PFSK-1 (cell line): ENCODE results near the gene HABP2.

ENCODE experiments used
- FOXP2 ChIP-seq: optimal IDR thresholded peaks from 2 replicates; pipeline ENCODE3; 2011; ENCODE audit warnings: borderline replicate concordance, control low read depth, inconsistent platforms; ENCODE audit not compliant: insufficient read depth; ENCODE audit errors: extremely low read length, extremely low read depth
- POLR2AphosphoS5 ChIP-seq: IDR thresholded peaks from 2 replicates; pipeline ENCODE4 v1.6.1; 2012; ENCODE audit warnings: low read depth, mild to moderate bottlenecking, control low read depth, low read length, moderate library complexity
- SIN3A ChIP-seq: IDR thresholded peaks from 2 replicates; pipeline ENCODE4 v1.6.1; 2012; ENCODE audit warnings: mild to moderate bottlenecking, low read length, moderate library complexity, borderline replicate concordance; ENCODE audit not compliant: insufficient read depth
- TAF1 ChIP-seq: IDR thresholded peaks from 2 replicates; pipeline ENCODE4 v1.6.1; 2012; ENCODE audit warnings: low read length, control low read depth, borderline replicate concordance; ENCODE audit not compliant: insufficient read depth
- TF ChIP-seq, protein P1 (sequence below), 2 experiments: IDR thresholded peaks; 2 replicates each; pipeline versions ENCODE4 v1.6.1 to v1.8.0; 2011 to 2012; ENCODE audit warnings: low read depth in 2 of 2, low read length in 2 of 2, control low read depth in 1 of 2, inconsistent platforms in 1 of 2, mild to moderate bottlenecking in 1 of 2, moderate library complexity in 1 of 2; ENCODE audit not compliant: insufficient read depth in 1 of 2

Gene HABP2

DNA sequence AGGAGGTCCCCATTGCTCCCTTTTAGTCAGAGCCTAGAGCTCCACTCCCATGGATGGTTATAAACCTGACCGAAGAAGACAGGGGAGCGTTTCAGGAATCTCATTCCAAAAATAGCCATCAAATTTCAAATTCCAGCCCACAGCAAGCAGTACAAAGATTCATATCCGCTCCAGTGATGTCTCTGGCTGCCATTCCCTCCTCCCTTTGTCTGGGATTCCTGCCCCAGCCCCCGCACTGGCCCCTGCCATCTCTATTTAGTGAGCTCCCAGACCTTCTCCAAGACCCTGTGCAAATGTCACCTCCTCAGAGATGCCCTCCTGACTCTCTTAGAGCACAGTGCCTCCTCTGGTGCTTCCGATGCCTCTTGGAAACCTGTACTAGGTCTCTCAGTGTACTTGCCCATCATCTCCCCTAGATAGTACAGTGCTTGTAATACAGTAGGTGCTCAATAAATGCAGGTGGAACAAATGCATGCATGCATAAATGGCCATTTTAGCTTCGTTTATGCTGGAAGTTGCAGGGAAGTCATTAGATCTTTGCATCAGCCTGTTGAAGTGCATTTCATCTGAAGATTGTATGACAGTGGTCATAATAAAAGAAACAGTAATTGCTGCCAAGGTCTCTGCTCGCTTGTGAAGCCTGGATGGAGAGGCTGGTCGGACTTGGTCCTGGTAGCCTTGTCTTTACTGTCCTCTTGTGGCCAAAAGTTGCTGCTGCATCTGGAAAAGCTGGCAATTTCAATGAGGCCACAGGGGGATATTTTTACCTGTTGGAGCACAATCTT, 32.0 kb upstream of the HABP2 start:
- TF ChIP-seq TAF1 (no peak), SIN3A (no peak), POLR2AphosphoS5 (no peak), FOXP2 (no peak)
- TF ChIP-seq, protein P1, sequence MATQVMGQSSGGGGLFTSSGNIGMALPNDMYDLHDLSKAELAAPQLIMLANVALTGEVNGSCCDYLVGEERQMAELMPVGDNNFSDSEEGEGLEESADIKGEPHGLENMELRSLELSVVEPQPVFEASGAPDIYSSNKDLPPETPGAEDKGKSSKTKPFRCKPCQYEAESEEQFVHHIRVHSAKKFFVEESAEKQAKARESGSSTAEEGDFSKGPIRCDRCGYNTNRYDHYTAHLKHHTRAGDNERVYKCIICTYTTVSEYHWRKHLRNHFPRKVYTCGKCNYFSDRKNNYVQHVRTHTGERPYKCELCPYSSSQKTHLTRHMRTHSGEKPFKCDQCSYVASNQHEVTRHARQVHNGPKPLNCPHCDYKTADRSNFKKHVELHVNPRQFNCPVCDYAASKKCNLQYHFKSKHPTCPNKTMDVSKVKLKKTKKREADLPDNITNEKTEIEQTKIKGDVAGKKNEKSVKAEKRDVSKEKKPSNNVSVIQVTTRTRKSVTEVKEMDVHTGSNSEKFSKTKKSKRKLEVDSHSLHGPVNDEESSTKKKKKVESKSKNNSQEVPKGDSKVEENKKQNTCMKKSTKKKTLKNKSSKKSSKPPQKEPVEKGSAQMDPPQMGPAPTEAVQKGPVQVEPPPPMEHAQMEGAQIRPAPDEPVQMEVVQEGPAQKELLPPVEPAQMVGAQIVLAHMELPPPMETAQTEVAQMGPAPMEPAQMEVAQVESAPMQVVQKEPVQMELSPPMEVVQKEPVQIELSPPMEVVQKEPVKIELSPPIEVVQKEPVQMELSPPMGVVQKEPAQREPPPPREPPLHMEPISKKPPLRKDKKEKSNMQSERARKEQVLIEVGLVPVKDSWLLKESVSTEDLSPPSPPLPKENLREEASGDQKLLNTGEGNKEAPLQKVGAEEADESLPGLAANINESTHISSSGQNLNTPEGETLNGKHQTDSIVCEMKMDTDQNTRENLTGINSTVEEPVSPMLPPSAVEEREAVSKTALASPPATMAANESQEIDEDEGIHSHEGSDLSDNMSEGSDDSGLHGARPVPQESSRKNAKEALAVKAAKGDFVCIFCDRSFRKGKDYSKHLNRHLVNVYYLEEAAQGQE (IDR thresholded peaks at IDR 0.05; ENCODE audit: insufficient read depth in 1 of 2, low read depth in 2 of 2, low read length in 2 of 2) = no peak

DNA sequence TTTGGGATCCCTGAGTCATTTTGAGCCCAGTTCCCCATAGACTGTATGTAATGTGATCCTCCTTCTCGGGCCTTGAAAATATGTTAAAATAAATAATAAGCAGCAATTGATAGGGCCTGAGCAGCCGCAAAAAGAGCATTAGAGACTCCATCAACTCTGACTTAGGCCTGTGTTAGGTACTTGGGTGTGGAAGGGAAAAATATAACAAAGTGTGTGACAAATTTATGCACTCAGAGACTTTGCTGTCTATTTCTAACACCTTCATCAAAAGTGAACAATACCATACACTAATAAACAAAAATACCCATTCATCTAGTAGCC, 31.4 kb upstream of the HABP2 start:
- TF ChIP-seq POLR2AphosphoS5 (no peak), TAF1 (no peak), FOXP2 (no peak), SIN3A (no peak)
- TF ChIP-seq, protein P1 (IDR thresholded peaks at IDR 0.05; ENCODE audit: insufficient read depth in 1 of 2, low read depth in 2 of 2, low read length in 2 of 2) = no peak

DNA sequence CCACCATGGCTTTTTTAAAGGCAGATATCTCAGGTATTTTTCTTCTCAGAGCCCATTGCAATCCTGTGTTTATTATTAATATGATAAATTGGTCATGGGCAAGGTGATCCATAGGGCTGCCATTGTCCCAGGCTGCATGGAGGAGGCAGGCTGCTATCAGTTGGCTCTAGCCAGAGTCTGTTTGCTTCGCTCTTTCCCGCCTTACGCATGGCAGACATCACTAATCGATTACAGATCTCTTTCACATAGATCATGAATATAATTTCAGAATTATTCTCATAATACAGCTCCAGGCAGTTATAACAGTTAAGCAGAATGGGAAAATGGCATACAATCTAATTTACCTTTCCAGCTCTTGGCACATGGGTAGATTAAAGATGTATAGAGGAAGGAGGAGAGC, 30.4 kb upstream of the HABP2 start:
- TF ChIP-seq POLR2AphosphoS5 (no peak), TAF1 (no peak), SIN3A (no peak), FOXP2 (no peak)
- TF ChIP-seq, protein P1 (IDR thresholded peaks at IDR 0.05; ENCODE audit: insufficient read depth in 1 of 2, low read depth in 2 of 2, low read length in 2 of 2) = no peak

DNA sequence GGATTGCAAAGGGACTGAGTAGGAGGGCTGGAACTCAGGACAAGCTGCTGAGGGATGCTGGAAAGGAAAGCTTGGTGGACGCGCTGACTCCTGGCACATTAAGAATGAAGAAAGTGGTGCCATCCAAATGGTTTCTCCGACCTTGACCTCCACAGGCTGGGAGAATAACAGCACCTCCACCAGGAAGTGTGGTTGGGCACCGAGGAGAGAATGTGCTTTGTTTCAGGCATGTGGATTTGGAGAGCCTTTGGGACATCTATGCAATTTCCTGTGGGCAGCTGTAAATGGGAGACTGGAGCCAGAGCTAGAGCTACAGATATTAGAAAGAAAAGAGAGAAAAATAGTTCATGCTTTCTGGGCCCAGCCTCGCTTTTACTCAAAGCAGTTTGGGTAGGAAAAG, 29.8 kb upstream of the HABP2 start:
- TF ChIP-seq, protein P1 (IDR thresholded peaks at IDR 0.05; ENCODE audit: insufficient read depth in 1 of 2, low read depth in 2 of 2, low read length in 2 of 2) = no peak
- no peak for TF ChIP-seq SIN3A
- no peak for TF ChIP-seq POLR2AphosphoS5

DNA sequence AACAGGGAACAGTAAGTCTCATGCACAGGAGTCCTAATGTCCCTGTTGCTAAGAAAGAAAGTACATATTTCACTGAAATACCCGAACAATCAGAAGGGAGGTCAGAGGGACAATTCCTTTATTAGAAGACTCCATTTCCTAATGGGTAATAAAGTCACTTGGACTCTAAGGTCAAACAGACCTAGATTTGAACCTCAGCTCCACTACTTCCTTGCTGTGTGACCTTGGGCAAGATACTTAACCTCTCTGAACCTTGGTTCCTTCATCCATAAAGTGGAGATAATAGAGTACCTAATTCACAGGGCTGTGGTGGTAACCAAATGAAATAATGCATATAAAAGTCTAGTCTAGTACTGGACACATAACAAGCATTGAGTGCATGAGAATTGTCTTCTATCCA, 29.2 kb upstream of the HABP2 start:
- TF ChIP-seq SIN3A = no peak
- no peak for TF ChIP-seq POLR2AphosphoS5
- TF ChIP-seq, protein P1 (IDR thresholded peaks at IDR 0.05; ENCODE audit: insufficient read depth in 1 of 2, low read depth in 2 of 2, low read length in 2 of 2) = no peak
